ENCODE measurements around the gene TP53TG5. TPM values are rescaled to one million over a fixed set of nuclear protein-coding genes. Genes with fewer than 3 reads are reported as not detected.

TP53TG5 gene
- total RNA-seq, 4 donors from 2014 or later = not detected

- Histone ChIP-seq H3K4me1 (peaks cover 0 to 15% (median 12%) of the 10 kb centered on the region in 4 donors), H3K36me3 (peaks cover 0 to 7% (median 0%) of the 10 kb centered on the region in 3 donors), H3K9me3 (no peaks in the 10 kb centered on the region), H3K27me3 (no peaks in the 10 kb centered on the region), H3K27ac (peak overlapping the region; percentile 54 to 82 (median 80)), H3K4me3 (peak overlapping the region; percentile 37 to 58 (median 47))
- DNase-seq = peak; percentile 83 to 95 (median 94)
- TF ChIP-seq POLR2A (IDR thresholded peaks at IDR 0.05) = peak in 1 of 2 donors; percentile 25
- peak; percentile 80 to 97 (median 94) for TF ChIP-seq CTCF (IDR thresholded peaks at IDR 0.05)
Observed at GRCh38 chr20:45373353-45374100, 4.6 kb downstream of the TP53TG5 start.

DNA sequence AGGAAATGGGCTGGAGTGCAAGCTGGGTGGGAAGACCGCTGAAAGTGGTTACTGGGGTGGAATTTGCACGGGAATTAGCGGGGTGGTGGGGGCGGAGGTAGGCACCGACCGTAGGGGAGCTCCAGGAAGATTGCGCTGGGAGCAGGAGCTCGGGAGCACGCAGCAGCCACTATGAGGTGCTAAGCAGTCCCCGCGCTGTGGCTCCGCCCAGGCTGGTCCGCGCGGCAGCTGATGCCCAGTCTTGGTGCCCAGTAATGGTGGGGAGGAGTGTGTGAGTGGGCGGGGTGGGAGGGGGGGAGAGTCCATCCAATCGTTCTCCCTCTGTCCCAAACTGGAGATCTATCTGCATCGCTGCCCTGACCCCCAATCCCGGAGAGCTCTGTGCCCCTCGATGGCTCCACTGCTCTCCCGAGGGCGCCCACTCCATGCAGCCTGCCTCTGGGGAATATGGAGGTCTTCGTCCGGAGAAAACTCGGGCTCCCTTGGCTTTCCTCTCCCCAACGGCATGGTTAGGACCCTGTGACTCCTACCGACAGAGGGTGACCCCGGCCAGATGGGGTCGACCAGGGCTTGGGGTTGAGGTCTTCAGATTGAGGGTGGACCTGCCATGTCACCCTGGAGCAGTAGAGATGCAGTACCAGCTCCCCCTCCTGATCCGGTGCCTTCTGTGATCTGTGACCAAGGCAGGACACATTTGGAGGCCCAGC is 5.3 kb downstream of the TP53TG5 start:
- no peaks in the 10 kb centered on the region for H3K9me3 ChIP-seq
- H3K4me1 ChIP-seq = peaks cover 0 to 18% (median 13%) of the 10 kb centered on the region in 4 donors
- H3K27ac ChIP-seq = peak overlapping the region; percentile 54 to 82 (median 80)
- no peak for TF ChIP-seq POLR2A (IDR thresholded peaks at IDR 0.05)
- no peak for TF ChIP-seq CTCF (IDR thresholded peaks at IDR 0.05)
- no peaks in the 10 kb centered on the region for H3K27me3 ChIP-seq
- DNase-seq = peak in 1 of 3 donors; percentile 56
- peaks cover 0 to 14% (median 0%) of the 10 kb centered on the region in 3 donors for H3K36me3 ChIP-seq
- peak overlapping the region in 3 of 4 donors; percentile 45 to 58 (median 49) for H3K4me3 ChIP-seq

DNA sequence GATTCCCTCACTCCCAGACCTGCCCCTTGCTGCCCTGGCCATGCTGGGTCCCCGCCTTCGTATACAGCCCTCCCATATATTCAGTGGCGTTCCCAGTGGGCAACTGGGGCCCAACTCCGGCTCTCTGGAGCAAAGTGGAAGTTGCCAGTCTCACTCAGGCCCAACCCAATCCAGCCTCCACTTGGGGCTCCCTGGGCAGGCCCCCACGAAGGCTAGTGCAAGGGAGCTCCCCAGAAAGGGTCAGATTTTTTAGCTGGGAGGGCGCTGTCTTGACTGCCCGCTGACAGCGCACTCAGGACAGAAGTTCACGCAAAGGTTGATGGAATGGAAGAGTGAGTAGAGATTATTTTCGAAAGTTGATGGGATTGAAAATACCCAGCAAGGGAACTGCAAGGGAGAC is 5.9 kb downstream of the TP53TG5 start:
- Histone ChIP-seq H3K36me3 (peaks cover 0 to 20% (median 0%) of the 10 kb centered on the region in 3 donors), H3K27ac (peak overlapping the region in 1 of 4 donors; percentile 82), H3K4me3 (peak overlapping the region in 1 of 4 donors; percentile 49), H3K4me1 (peaks cover 0 to 22% (median 14%) of the 10 kb centered on the region in 4 donors), H3K27me3 (no peaks in the 10 kb centered on the region), H3K9me3 (no peaks in the 10 kb centered on the region)
- no peak for TF ChIP-seq POLR2A (IDR thresholded peaks at IDR 0.05)
- TF ChIP-seq CTCF (IDR thresholded peaks at IDR 0.05) = no peak
- DNase-seq = no peak

DNA sequence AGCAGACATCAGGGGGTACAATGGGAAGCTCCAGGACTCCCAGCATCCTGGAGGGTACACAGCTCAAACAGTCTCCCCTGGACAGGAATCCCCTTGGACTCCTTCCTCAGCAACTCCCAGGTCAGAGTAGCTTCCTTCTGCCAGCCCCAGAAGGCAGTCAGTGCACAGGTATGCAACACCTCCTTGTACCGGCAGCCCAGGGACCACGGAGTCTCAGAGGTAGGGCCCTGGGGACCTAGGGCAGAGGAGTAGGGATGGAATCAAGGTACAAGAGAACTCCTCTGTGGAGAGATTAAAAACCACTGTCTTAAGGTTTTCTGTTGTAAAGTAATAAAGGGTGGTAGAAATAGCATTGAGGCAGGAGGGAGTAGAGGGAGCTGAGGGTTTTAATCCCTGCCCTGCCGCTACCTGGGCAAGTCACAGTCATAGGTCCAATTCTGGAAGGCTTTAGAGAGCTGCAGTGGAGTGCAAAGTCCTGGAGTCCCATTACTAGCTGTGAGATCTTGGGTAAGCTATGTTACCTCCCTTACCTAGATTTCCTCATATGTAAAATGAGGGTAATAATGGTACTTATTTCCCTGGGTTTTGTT is 7.5 kb downstream of the TP53TG5 start:
- TF ChIP-seq POLR2A (IDR thresholded peaks at IDR 0.05) = no peak
- no peak for TF ChIP-seq CTCF (IDR thresholded peaks at IDR 0.05)
- H3K9me3 ChIP-seq = no peaks in the 10 kb centered on the region
- H3K4me1 ChIP-seq = peaks cover 0 to 25% (median 14%) of the 10 kb centered on the region in 4 donors
- no peaks in the 10 kb centered on the region for H3K27me3 ChIP-seq
- H3K4me3 ChIP-seq = no peak overlapping the region
- H3K36me3 ChIP-seq = peaks cover 0 to 35% (median 0%) of the 10 kb centered on the region in 3 donors
- peak overlapping the region in 2 of 4 donors; percentile 51 to 70 for H3K27ac ChIP-seq
- DNase-seq = peak in 1 of 3 donors; percentile 61

- H3K27ac ChIP-seq = peak overlapping the region; percentile 3 to 78 (median 36)
- DNase-seq = peak in 2 of 3 donors; percentile 77 to 87
- no peak for TF ChIP-seq POLR2A (IDR thresholded peaks at IDR 0.05)
- TF ChIP-seq CTCF (IDR thresholded peaks at IDR 0.05) = no peak
- no peaks in the 10 kb centered on the region for H3K9me3 ChIP-seq
- no peak overlapping the region for H3K4me3 ChIP-seq
- peaks cover 0 to 36% (median 22%) of the 10 kb centered on the region in 4 donors for H3K4me1 ChIP-seq
- H3K27me3 ChIP-seq = no peaks in the 10 kb centered on the region
- H3K36me3 ChIP-seq = peaks cover 0 to 35% (median 0%) of the 10 kb centered on the region in 3 donors
Observed at GRCh38 chr20:45368221-45368980, 9.7 kb downstream of the TP53TG5 start.

All from Peyer's patch (tissue), 4 donors.